HepG2 (cell line): ENCODE results near the gene RIMBP2. TPM values are rescaled to one million over a fixed set of nuclear protein-coding genes. Genes with fewer than 3 reads are reported as not detected.

Source experiments
- ATAC-seq: fragments of 200-7000 bp; cut with Tn5 transposase; 3 replicates; pipeline ENCODE4 v1.9.1; 2020; ENCODE audit warnings: mild to moderate bottlenecking, moderate library complexity
- BruUV-seq: library from RNA; stranded (reverse); fragments of 400-500 nt; replicated peaks from 2 replicates; lab custom pipeline; 2021; lab: Mats Ljungman, UMichigan
- CTCF ChIA-PET: fragments of 300-600 bp; formaldehyde crosslinking; extraction: SDS; loops from one replicate; lab custom pipeline; 2021; ENCODE audit warnings: low total read pairs, inconsistent platforms, low intra/inter-chr PET ratio; lab: Yijun Ruan, JAX
- POLR2A ChIA-PET: fragments of 350-600 bp; sonication (Branson Sonifier 250); formaldehyde crosslinking; loops from one replicate; lab custom pipeline; 2020; ENCODE audit warnings: antibody characterized with exemption, inconsistent platforms; lab: Yijun Ruan, JAX
- DNase-seq: peaks from one replicate; pipeline ENCODE4 v3.0.0-alpha.2; 2015; ENCODE audit warnings: low spot score
- FAIRE-seq: peaks from 3 replicates; lab custom pipeline; 2011; peaks lifted over from hg19 to GRCh38; lab: Jason Lieb, UNC
- H2AFZ ChIP-seq: one replicate; pipeline ENCODE4 v1.6.1; 2011; ENCODE audit warnings: low read length, inconsistent platforms
- H3K27ac ChIP-seq: fragments of 300-600 bp; 3 replicates; pipeline ENCODE4 v1.8.0; 2011; ENCODE audit warnings: mixed run types, mild to moderate bottlenecking, mixed read lengths, low read length, inconsistent platforms; ENCODE audit not compliant: insufficient read depth; ENCODE audit errors: extremely low read length
- H3K27me3 ChIP-seq, 2 experiments: fragments of 200-600 bp in 1 of 2; 2 replicates in 1 of 2; 3 replicates in 1 of 2; pipeline versions ENCODE4 v1.6.0 to v1.8.0; 2011; ENCODE audit warnings: low read length in 2 of 2, mild to moderate bottlenecking in 2 of 2, moderate library complexity in 2 of 2, inconsistent platforms in 1 of 2; ENCODE audit not compliant: insufficient read depth in 2 of 2, control insufficient read depth in 1 of 2
- H3K36me3 ChIP-seq, 2 experiments: fragments of 200-600 bp in 1 of 2; replicated peaks in 1 of 2; 2 replicates in 1 of 2; 3 replicates in 1 of 2; pipeline versions ENCODE4 v1.5.1 to v1.8.0; 2011; ENCODE audit warnings: low read length in 2 of 2, inconsistent platforms in 1 of 2; ENCODE audit not compliant: insufficient read depth in 2 of 2, control insufficient read depth in 1 of 2
- H3K4me1 ChIP-seq: 2 replicates; pipeline ENCODE4 v1.5.1; 2012; ENCODE audit warnings: low read length, inconsistent platforms; ENCODE audit not compliant: insufficient read depth
- H3K4me2 ChIP-seq: 2 replicates; pipeline ENCODE4 v1.6.0; 2011; ENCODE audit warnings: low read depth, low read length, inconsistent platforms
- H3K4me3 ChIP-seq, 3 experiments: fragments of 200-600 bp in 1 of 3; sonication (generic), shearing (Covaris generic) in 1 of 3; replicated peaks in 1 of 3; 2 replicates each; pipeline ENCODE4 v1.5.1; 2011 to 2016; ENCODE audit warnings: low read length in 3 of 3, inconsistent platforms in 2 of 3, low read depth in 2 of 3, mild to moderate bottlenecking in 2 of 3, control low read depth in 1 of 3, mixed read lengths in 1 of 3; ENCODE audit not compliant: insufficient read depth in 1 of 3
- H3K79me2 ChIP-seq: one replicate; pipeline ENCODE4 v1.6.1; 2011; ENCODE audit warnings: low read length, inconsistent platforms; ENCODE audit not compliant: insufficient read depth
- H3K9ac ChIP-seq: 2 replicates; pipeline ENCODE4 v1.6.0; 2011; ENCODE audit warnings: mild to moderate bottlenecking, low read depth, low read length, inconsistent platforms; ENCODE audit not compliant: insufficient read depth
- H3K9me3 ChIP-seq: 2 replicates; pipeline ENCODE4 v1.5.1; 2012; ENCODE audit warnings: mild to moderate bottlenecking, low read length
- H4K20me1 ChIP-seq: 2 replicates; pipeline ENCODE4 v1.6.0; 2011; ENCODE audit warnings: inconsistent platforms, mild to moderate bottlenecking, low read length, moderate library complexity; ENCODE audit not compliant: insufficient read depth
- ATM ChIP-seq: fragments of 450-650 bp; IDR thresholded peaks from 2 replicates; pipeline ENCODE4 v1.7.1; 2017; ENCODE audit warnings: mild to moderate bottlenecking, borderline replicate concordance
- ETV6 ChIP-seq: sonication (generic); formaldehyde crosslinking; conservative IDR thresholded peaks from 2 replicates; pipeline ENCODE4 v1.4.0; 2020; ENCODE audit warnings: missing genetic modification reagents
- GFI1 ChIP-seq: sonication (generic); formaldehyde crosslinking; IDR thresholded peaks from 2 replicates; pipeline ENCODE4 v1.5.0; 2020; ENCODE audit warnings: missing genetic modification reagents, mild to moderate bottlenecking, borderline replicate concordance
- GZF1 ChIP-seq: sonication (generic); formaldehyde crosslinking; IDR thresholded peaks from 2 replicates; pipeline ENCODE4 v1.5.1; 2020; ENCODE audit warnings: mild to moderate bottlenecking, missing genetic modification reagents
- KLF11 ChIP-seq: IDR thresholded peaks from 2 replicates; pipeline ENCODE4 v1.6.1; 2016; ENCODE audit warnings: missing compliant biosample characterization
- SMARCE1 ChIP-seq: fragments of 450-650 bp; IDR thresholded peaks from 2 replicates; pipeline ENCODE4 v1.6.1; 2017; ENCODE audit warnings: borderline replicate concordance
- ZNF333 ChIP-seq: sonication (generic); formaldehyde crosslinking; IDR thresholded peaks from 2 replicates; pipeline ENCODE4 v1.4.0; 2020; ENCODE audit warnings: mild to moderate bottlenecking, missing genetic modification reagents, borderline replicate concordance
- ZNF605 ChIP-seq: sonication (generic); formaldehyde crosslinking; IDR thresholded peaks from 2 replicates; pipeline ENCODE4 v1.8.0; 2022; ENCODE audit warnings: mild to moderate bottlenecking, missing genetic modification reagents
- ZNF607 ChIP-seq: sonication (generic); formaldehyde crosslinking; IDR thresholded peaks from 2 replicates; pipeline ENCODE4 v1.5.1; 2020; ENCODE audit warnings: missing genetic modification reagents, mild to moderate bottlenecking, borderline replicate concordance
- ZNF746 ChIP-seq: sonication (generic); formaldehyde crosslinking; IDR thresholded peaks from 2 replicates; pipeline ENCODE4 v1.8.0; 2022; ENCODE audit warnings: mild to moderate bottlenecking, missing genetic modification reagents
- ZNF761 ChIP-seq: sonication (generic); formaldehyde crosslinking; conservative IDR thresholded peaks from 2 replicates; pipeline ENCODE4 v1.4.0; 2020; ENCODE audit warnings: mild to moderate bottlenecking, missing genetic modification reagents
- WGBS: methylation state at CpG from one replicate; pipeline ENCODE4 v1.1.6; 2017; ENCODE audit warnings: low lambda C conversion rate; 5-methylcytosine and 5-hydroxymethylcytosine counted together
- in situ Hi-C: cut with HindIII; loops from 2 replicates; pipeline ENCODE4 v1.10.0; 2017; ENCODE audit warnings: low pct_unique_long_range_greater_than_20kb; ENCODE audit not compliant: extremely low pct_ligation_motif_present
- intact Hi-C: fragments of 100-400 bp; cut with micrococcal nuclease; formaldehyde crosslinking; loops from one replicate; pipeline ENCODE4 v1.10.0; 2022; ENCODE audit not compliant: unreplicated experiment
- polyA plus RNA-seq, 8 experiments: library from polyadenylated mRNA; depleted of rRNA in 3 of 8; stranded (reverse) in 7 of 8; unstranded in 1 of 8; fragments of >200 nt; fragmentation: Illumina TruSeq in 4 of 8; extraction: Trizol in 4 of 8; gene quantifications; 2 replicates each; pipeline versions ENCODE4 v1.2.1 to v1.2.3, GENCODE V29; 2011 to 2016; ENCODE audit warnings: low read depth in 4 of 8, missing spikeins in 1 of 8, mixed read lengths in 1 of 8; ENCODE audit not compliant: insufficient read depth in 1 of 8
- total RNA-seq, 5 experiments: library from RNA; depleted of rRNA; stranded (reverse); fragments of >200 nt; fragmentation: Illumina TruSeq; extraction: Trizol; gene quantifications; 2 replicates each; pipeline ENCODE4 v1.2.3, GENCODE V29; 2016; ENCODE audit warnings: low read depth in 1 of 5
- TF ChIP-seq, protein P1 (sequence below): sonication (generic); formaldehyde crosslinking; IDR thresholded peaks from 2 replicates; pipeline ENCODE4 v1.5.1; 2020; ENCODE audit warnings: missing genetic modification reagents, mild to moderate bottlenecking, borderline replicate concordance
- TF ChIP-seq, protein P2 (sequence below): sonication (generic); formaldehyde crosslinking; IDR thresholded peaks from 2 replicates; pipeline ENCODE4 v1.8.0; 2022; ENCODE audit warnings: missing genetic modification reagents, mild to moderate bottlenecking, borderline replicate concordance

RIMBP2 gene
- total and polyA plus RNA-seq, 2 of the 13 experiments (the other 11 are each of a cell fraction or from before 2014, with no cell fraction given): 0.03 TPM; not detected in 1

DNA sequence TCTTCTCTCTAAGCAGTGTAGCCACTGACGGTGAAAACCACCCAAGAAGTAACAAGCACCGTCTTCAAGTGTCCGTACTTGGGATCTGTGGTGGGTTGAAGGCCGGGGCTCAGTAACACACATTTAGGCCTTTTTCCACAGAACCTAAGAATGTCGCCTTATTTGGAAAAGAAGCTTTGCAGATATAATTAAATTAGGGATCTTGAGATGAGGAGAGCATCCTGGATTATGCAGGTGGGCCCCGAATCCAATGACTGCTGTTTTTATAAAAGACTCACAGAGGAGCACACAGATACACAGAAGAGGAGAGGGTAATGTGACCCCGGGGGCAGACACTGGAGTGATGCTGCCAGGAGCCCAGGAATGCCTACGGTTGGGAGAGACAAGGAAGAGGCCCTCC lies 46.3 kb downstream of the RIMBP2 start:
- intact Hi-C loops: no loop called here
- H3K9me3 ChIP-seq: no peaks in the 10 kb centered on the region
- H3K27me3 ChIP-seq: peaks cover 7 to 40% of the 10 kb centered on the region in 2 experiments; a peak in 4 of 5 replicates
- no peak overlapping the region for H3K4me2 ChIP-seq
- no peak overlapping the region for H3K9ac ChIP-seq
- no peak overlapping the region for H2AFZ ChIP-seq
- H3K27ac ChIP-seq: no peak overlapping the region
- DNase-seq (no peak), ATAC-seq (no peak), FAIRE-seq (no peak)
- H3K4me1 ChIP-seq: no peaks in the 10 kb centered on the region
- TF ChIP-seq, protein P1, sequence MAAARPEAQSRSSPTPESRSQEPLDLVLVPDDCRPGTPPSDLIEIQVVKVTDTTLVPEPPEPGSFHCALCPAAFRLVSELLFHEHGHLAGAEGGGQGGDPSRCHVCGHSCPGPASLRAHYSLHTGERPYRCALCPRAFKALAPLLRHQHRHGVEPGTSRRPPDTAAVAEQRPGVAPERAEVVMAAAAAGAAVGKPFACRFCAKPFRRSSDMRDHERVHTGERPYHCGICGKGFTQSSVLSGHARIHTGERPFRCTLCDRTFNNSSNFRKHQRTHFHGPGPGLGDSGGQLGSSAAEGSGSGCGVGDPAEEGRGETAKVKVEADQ (CRISPR knock-in tag): no peak
- no peak for TF ChIP-seq SMARCE1
- no peak for TF ChIP-seq ZNF746 (CRISPR knock-in tag)
- no peak for TF ChIP-seq ZNF333 (CRISPR knock-in tag)
- TF ChIP-seq, protein P2, sequence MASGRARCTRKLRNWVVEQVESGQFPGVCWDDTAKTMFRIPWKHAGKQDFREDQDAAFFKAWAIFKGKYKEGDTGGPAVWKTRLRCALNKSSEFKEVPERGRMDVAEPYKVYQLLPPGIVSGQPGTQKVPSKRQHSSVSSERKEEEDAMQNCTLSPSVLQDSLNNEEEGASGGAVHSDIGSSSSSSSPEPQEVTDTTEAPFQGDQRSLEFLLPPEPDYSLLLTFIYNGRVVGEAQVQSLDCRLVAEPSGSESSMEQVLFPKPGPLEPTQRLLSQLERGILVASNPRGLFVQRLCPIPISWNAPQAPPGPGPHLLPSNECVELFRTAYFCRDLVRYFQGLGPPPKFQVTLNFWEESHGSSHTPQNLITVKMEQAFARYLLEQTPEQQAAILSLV: no peak
- no peak for TF ChIP-seq GZF1 (CRISPR knock-in tag)
- TF ChIP-seq ETV6 (CRISPR knock-in tag): no peak
- no peak for TF ChIP-seq ZNF761
- TF ChIP-seq ZNF605 (CRISPR knock-in tag): no peak
- TF ChIP-seq KLF11 (CRISPR knock-in tag): no peak
- no peak for TF ChIP-seq GFI1 (CRISPR knock-in tag)
- TF ChIP-seq ZNF607 (CRISPR knock-in tag): no peak
- TF ChIP-seq ATM: no peak
- no peaks in the 10 kb centered on the region for H4K20me1 ChIP-seq
- no peaks in the 10 kb centered on the region for H3K79me2 ChIP-seq
- in situ Hi-C loops: no loop called here
- H3K4me3 ChIP-seq: no peak overlapping the region
- no TSS peak for BruUV-seq
- no peaks in the 10 kb centered on the region for H3K36me3 ChIP-seq
- ChIA-PET CTCF (no interaction called here), POLR2A (interaction anchor here (0.6 kb wide), 1 partner anchor 732 kb away, joined by 3 read pairs; no protein-coding TSS in a partner anchor)
- 8% methylated on average over 7 of the region's 8 CpGs for WGBS
